ENCODE results near the gene SNX1. TPM values are rescaled to one million over a fixed set of nuclear protein-coding genes. Genes with fewer than 3 reads are reported as not detected.

SNX1 gene
- total and polyA plus RNA-seq, 2 donors (not counting 3 experiments of a cell fraction or from before 2014, with no cell fraction given): 56.0 to 113 TPM

DNA sequence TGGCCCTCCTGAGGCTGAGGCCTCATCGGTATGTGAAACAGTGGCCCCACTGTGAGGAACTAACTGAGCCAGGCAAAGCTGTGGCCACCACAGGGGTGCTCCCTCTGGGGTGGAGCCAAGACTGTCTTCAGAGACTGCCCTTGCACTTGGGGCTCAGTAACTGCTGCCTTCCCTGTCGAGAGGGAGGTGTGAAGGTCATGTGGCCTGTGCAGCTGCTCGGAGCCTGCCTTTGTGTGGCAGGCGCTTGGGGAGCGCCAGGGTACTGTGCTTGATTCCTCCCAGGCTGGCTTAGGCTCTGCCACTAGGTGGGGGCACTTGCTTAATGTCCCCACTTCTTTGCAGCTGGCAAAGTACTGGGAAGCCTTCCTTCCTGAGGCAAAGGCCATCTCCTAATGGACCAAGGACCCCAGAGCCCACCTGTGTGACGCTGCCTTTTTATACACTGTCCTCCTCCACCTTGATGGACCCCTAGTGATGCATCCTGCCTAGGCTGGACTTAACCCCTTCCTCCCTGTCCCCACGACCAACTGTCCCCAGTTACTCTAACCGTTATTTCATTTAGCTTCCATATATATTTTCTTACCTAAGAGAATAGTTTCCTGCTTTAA, 41.5 kb downstream of the SNX1 start:
- dilution Hi-C loops (cut with MboI; ENCODE audit: extremely low pct_ligation_motif_present, low sequenced_read_pairs) (no loop called here), intact Hi-C loops (cut with micrococcal nuclease) (no loop called here)
- Histone ChIP-seq H2AFZ (ENCODE audit: low read depth, low read length) (no peak overlapping the region), H3K79me2 (ENCODE audit: control insufficient read depth, insufficient read depth, low read length) (no peaks in the 10 kb centered on the region), H3K4me1 (ENCODE audit: control insufficient read depth, extremely low read depth, insufficient read depth, low read length) (peaks cover 12% of the 10 kb centered on the region), H3K9me3 (replicated peaks; ENCODE audit: control insufficient read depth, insufficient read depth, low read length) (no peaks in the 10 kb centered on the region), H3K9ac (replicated peaks; ENCODE audit: extremely low read depth, insufficient read depth, low read length) (no peak overlapping the region), H3K4me3 (replicated peaks in 1 of 3; ENCODE audit: insufficient read depth in 1 of 3, low read depth in 1 of 3, low read length in 3 of 3) (no peak overlapping the region), H3K4me2 (ENCODE audit: insufficient read depth, low read length) (no peak overlapping the region), H3K9me1 (replicated peaks; ENCODE audit: control insufficient read depth, extremely low read depth, insufficient read depth, low read length) (no peaks in the 10 kb centered on the region), H4K20me1 (replicated peaks; ENCODE audit: control insufficient read depth, extremely low read depth, insufficient read depth, low read length) (no peaks in the 10 kb centered on the region), H3K27me3 (ENCODE audit: control insufficient read depth in 2 of 2, insufficient read depth in 2 of 2, low read length in 2 of 2) (no peaks in the 10 kb centered on the region), H3K27ac (ENCODE audit: insufficient read depth, low read depth, low read length) (no peak overlapping the region), H3K36me3 (ENCODE audit: control insufficient read depth in 2 of 2, extremely low read depth in 1 of 2, insufficient read depth in 2 of 2, low read length in 2 of 2) (peaks cover 11 to 44% of the 10 kb centered on the region in 2 experiments)
- DNase-seq (ENCODE audit: low read depth, low spot score) (no peak), FAIRE-seq (no peak)
- ChIA-PET POLR2A (no interaction called here), CTCF (interaction anchor here (1.1 to 1.7 kb wide), 2 partner anchors 12 to 16 kb away, joined by 3 to 4 read pairs; no protein-coding TSS in a partner anchor)
- BruUV-seq (replicated peaks): no TSS peak
- TF ChIP-seq POLR2AphosphoS5 (IDR thresholded peaks at IDR 0.05; ENCODE audit: insufficient read depth, low read depth, low read length) (no peak), GATA2 (IDR thresholded peaks at IDR 0.05; ENCODE audit: insufficient read depth, insufficient read length, low read depth, low read length) (no peak), FOS (IDR thresholded peaks at IDR 0.05; ENCODE audit: borderline replicate concordance, insufficient read depth, low read length) (no peak), POLR2A (IDR thresholded peaks at IDR 0.05; ENCODE audit: low read depth, low read length) (no peak), MAX (IDR thresholded peaks at IDR 0.05; ENCODE audit: insufficient read depth, insufficient read length) (no peak), JUN (IDR thresholded peaks at IDR 0.05; ENCODE audit: borderline replicate concordance, insufficient read depth, insufficient read length, low read depth) (no peak), MYC (IDR thresholded peaks at IDR 0.05; ENCODE audit: low read depth, low read length) (no peak), EZH2 (IDR thresholded peaks at IDR 0.05; ENCODE audit: borderline replicate concordance, low read depth, low read length, severe bottlenecking) (no peak)
- TF ChIP-seq, protein P1, sequence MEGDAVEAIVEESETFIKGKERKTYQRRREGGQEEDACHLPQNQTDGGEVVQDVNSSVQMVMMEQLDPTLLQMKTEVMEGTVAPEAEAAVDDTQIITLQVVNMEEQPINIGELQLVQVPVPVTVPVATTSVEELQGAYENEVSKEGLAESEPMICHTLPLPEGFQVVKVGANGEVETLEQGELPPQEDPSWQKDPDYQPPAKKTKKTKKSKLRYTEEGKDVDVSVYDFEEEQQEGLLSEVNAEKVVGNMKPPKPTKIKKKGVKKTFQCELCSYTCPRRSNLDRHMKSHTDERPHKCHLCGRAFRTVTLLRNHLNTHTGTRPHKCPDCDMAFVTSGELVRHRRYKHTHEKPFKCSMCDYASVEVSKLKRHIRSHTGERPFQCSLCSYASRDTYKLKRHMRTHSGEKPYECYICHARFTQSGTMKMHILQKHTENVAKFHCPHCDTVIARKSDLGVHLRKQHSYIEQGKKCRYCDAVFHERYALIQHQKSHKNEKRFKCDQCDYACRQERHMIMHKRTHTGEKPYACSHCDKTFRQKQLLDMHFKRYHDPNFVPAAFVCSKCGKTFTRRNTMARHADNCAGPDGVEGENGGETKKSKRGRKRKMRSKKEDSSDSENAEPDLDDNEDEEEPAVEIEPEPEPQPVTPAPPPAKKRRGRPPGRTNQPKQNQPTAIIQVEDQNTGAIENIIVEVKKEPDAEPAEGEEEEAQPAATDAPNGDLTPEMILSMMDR (IDR thresholded peaks at IDR 0.05; ENCODE audit: extremely low read depth in 1 of 2, insufficient read depth in 1 of 2, low read depth in 1 of 2, low read length in 2 of 2): no peak

Data from endothelial cell of umbilical vein (primary cell).